ENCODE data around the gene PMP22. TPM values are rescaled to one million over a fixed set of nuclear protein-coding genes. Genes with fewer than 3 reads are reported as not detected.

PMP22 gene
- total RNA-seq, 1 experiment from 2014 or later, result 2.6 TPM

- no peak overlapping the region for H2AFZ ChIP-seq
- no peaks in the 10 kb centered on the region for H3K4me1 ChIP-seq (replicated peaks; ENCODE audit: insufficient read depth)
- TF ChIP-seq EZH2 (IDR thresholded peaks at IDR 0.05; ENCODE audit: low read depth), result no peak
- no peak for TF ChIP-seq CTCF (conservative IDR thresholded peaks at IDR 0.05)
- no peaks in the 10 kb centered on the region for H3K9me2 ChIP-seq (ENCODE audit: insufficient read depth)
- no peak overlapping the region for H3K4me2 ChIP-seq
- no peaks in the 10 kb centered on the region for H3F3A ChIP-seq (ENCODE audit: insufficient read depth, low read depth)
- no peak overlapping the region for H3K27ac ChIP-seq
- H4K20me1 ChIP-seq (ENCODE audit: insufficient read depth), result no peaks in the 10 kb centered on the region
- ChIA-PET CTCF (no interaction called here), POLR2A (ENCODE audit: unreplicated experiment) (no interaction called here)
- intact Hi-C loops (cut with micrococcal nuclease; ENCODE audit: unreplicated experiment), result loop anchor here (10.0 kb wide), 1 partner anchor 386 kb away; no protein-coding TSS in a partner anchor
- H3K79me2 ChIP-seq (ENCODE audit: low read depth), result no peaks in the 10 kb centered on the region
- H3K27me3 ChIP-seq (ENCODE audit: insufficient read depth, low read depth), result peaks cover 17% of the 10 kb centered on the region; the same call in 1 of the 2 replicates
- no peak for DNase-seq
- no TSS peak for BruUV-seq (replicated peaks)
- H3K36me3 ChIP-seq (ENCODE audit: low read depth), result no peaks in the 10 kb centered on the region
- no peak overlapping the region for H3K4me3 ChIP-seq
- H3K9me3 ChIP-seq (ENCODE audit: insufficient read depth, low read depth), result no peaks in the 10 kb centered on the region
These were observed 3.3 kb upstream of the PMP22 start for GRCh38 chr17:15268461-15268860.

- ChIA-PET CTCF (no interaction called here), POLR2A (ENCODE audit: unreplicated experiment) (no interaction called here)
- no peak for DNase-seq
- no peaks in the 10 kb centered on the region for H4K20me1 ChIP-seq (ENCODE audit: insufficient read depth)
- no peak overlapping the region for H2AFZ ChIP-seq
- H3K36me3 ChIP-seq (ENCODE audit: low read depth), result no peaks in the 10 kb centered on the region
- no peak overlapping the region for H3K4me3 ChIP-seq
- no peaks in the 10 kb centered on the region for H3K4me1 ChIP-seq (replicated peaks; ENCODE audit: insufficient read depth)
- no peak overlapping the region for H3K27ac ChIP-seq
- no peak overlapping the region for H3K4me2 ChIP-seq
- intact Hi-C loops (cut with micrococcal nuclease; ENCODE audit: unreplicated experiment), result loop anchor here (10.0 kb wide), 1 partner anchor 387 kb away; no protein-coding TSS in a partner anchor
- H3K79me2 ChIP-seq (ENCODE audit: low read depth), result no peaks in the 10 kb centered on the region
- no peak for TF ChIP-seq CTCF (conservative IDR thresholded peaks at IDR 0.05)
- no peak for TF ChIP-seq EZH2 (IDR thresholded peaks at IDR 0.05; ENCODE audit: low read depth)
- peaks cover 17% of the 10 kb centered on the region; the same call in 1 of the 2 replicates for H3K27me3 ChIP-seq (ENCODE audit: insufficient read depth, low read depth)
- H3F3A ChIP-seq (ENCODE audit: insufficient read depth, low read depth), result no peaks in the 10 kb centered on the region
- no TSS peak for BruUV-seq (replicated peaks)
- no peaks in the 10 kb centered on the region for H3K9me2 ChIP-seq (ENCODE audit: insufficient read depth)
- H3K9me3 ChIP-seq (ENCODE audit: insufficient read depth, low read depth), result no peaks in the 10 kb centered on the region
These were observed 2.9 kb upstream of the PMP22 start for GRCh38 chr17:15267996-15268395.

- Histone ChIP-seq H3K9me2 (ENCODE audit: insufficient read depth) (no peaks in the 10 kb centered on the region), H2AFZ (no peak overlapping the region), H3K4me3 (no peak overlapping the region), H3K4me2 (no peak overlapping the region), H4K20me1 (ENCODE audit: insufficient read depth) (no peaks in the 10 kb centered on the region), H3K27me3 (ENCODE audit: insufficient read depth, low read depth) (peaks cover 17% of the 10 kb centered on the region; the same call in 1 of the 2 replicates), H3F3A (ENCODE audit: insufficient read depth, low read depth) (no peaks in the 10 kb centered on the region), H3K27ac (no peak overlapping the region), H3K9me3 (ENCODE audit: insufficient read depth, low read depth) (no peaks in the 10 kb centered on the region), H3K36me3 (ENCODE audit: low read depth) (no peaks in the 10 kb centered on the region), H3K4me1 (replicated peaks; ENCODE audit: insufficient read depth) (no peaks in the 10 kb centered on the region), H3K79me2 (ENCODE audit: low read depth) (no peaks in the 10 kb centered on the region)
- no peak for DNase-seq
- no TSS peak for BruUV-seq (replicated peaks)
- intact Hi-C loops (cut with micrococcal nuclease; ENCODE audit: unreplicated experiment), result loop anchor here (10.0 kb wide), 1 partner anchor 388 kb away; no protein-coding TSS in a partner anchor
- POLR2A ChIA-PET (ENCODE audit: unreplicated experiment), result interaction anchor here (0.6 to 0.7 kb wide), 2 partner anchors 9 to 678 kb away, joined by 4 to 5 read pairs; partner anchors contain the start of gene ADORA2B
- CTCF ChIA-PET, result interaction anchor here (0.5 kb wide), 1 partner anchor 236 kb away, joined by 5 read pairs; no protein-coding TSS in a partner anchor
- TF ChIP-seq EZH2 (IDR thresholded peaks at IDR 0.05; ENCODE audit: low read depth) (no peak), CTCF (conservative IDR thresholded peaks at IDR 0.05) (no peak)
These were observed 1.4 kb upstream of the PMP22 start for GRCh38 chr17:15266325-15267125.

Data from PC-9 (cell line).